B cell (primary cell): ENCODE measurements around the gene MAFF. TPM values are rescaled to one million over a fixed set of nuclear protein-coding genes. Genes with fewer than 3 reads are reported as not detected.

Source experiments
- ATAC-seq: fragments of 200-7000 bp; cut with Tn5 transposase; one replicate; pipeline ENCODE4 v1.10.0; 2021; ENCODE audit warnings: low read depth, mild to moderate bottlenecking, moderate number of reproducible peaks, moderate library complexity
- CTCF ChIA-PET: fragments of 350-600 bp; sonication (Branson Sonifier 250); formaldehyde crosslinking; loops from one replicate; lab custom pipeline; 2021; ENCODE audit warnings: antibody characterized with exemption, inconsistent platforms; lab: Charles Lee
- POLR2A ChIA-PET: fragments of 350-600 bp; sonication (Branson Sonifier 250); formaldehyde crosslinking; loops from one replicate; lab custom pipeline; 2021; ENCODE audit warnings: antibody characterized with exemption; lab: Charles Lee
- DNase-seq: peaks from one replicate; pipeline ENCODE4 v3.0.0; 2013
- H2AFZ ChIP-seq: 2 replicates; pipeline ENCODE4 v1.6.1; 2012; ENCODE audit warnings: mild to moderate bottlenecking, low read depth, low read length; ENCODE audit not compliant: insufficient read depth, poor library complexity, severe bottlenecking
- H3K27ac ChIP-seq, 2 donors: 1 replicate in 1 of 2; 2 replicates in 1 of 2; pipeline ENCODE4 v1.5.1; 2012 to 2013; ENCODE audit warnings: low read length in 2 of 2, mild to moderate bottlenecking in 2 of 2, moderate library complexity in 1 of 2
- H3K27me3 ChIP-seq, 4 experiments: fragments of 200-600 bp in 1 of 4; sonication (generic) in 1 of 4; replicated peaks in 1 of 4; 1 replicate in 2 of 4; 2 replicates in 2 of 4; pipeline versions ENCODE4 v1.6.1 to v1.7.0; 2013 to 2016; ENCODE audit warnings: low read length in 3 of 4, mild to moderate bottlenecking in 2 of 4, mixed read lengths in 1 of 4, moderate library complexity in 1 of 4; ENCODE audit not compliant: insufficient read depth in 4 of 4, control insufficient read depth in 3 of 4; ENCODE audit errors: control extremely low read depth in 1 of 4
- H3K36me3 ChIP-seq, 2 experiments: replicated peaks in 1 of 2; 1 replicate in 1 of 2; 2 replicates in 1 of 2; pipeline versions ENCODE4 v1.6.1 to v1.7.1; 2013; ENCODE audit warnings: low read length in 1 of 2; ENCODE audit not compliant: insufficient read depth in 2 of 2, control insufficient read depth in 1 of 2; ENCODE audit errors: control extremely low read depth in 1 of 2, extremely low read depth in 1 of 2
- H3K4me1 ChIP-seq, 2 donors: fragments of 200-600 bp in 1 of 2; sonication (generic) in 1 of 2; 1 replicate in 1 of 2; 2 replicates in 1 of 2; pipeline versions ENCODE4 v1.5.1 to v1.6.1; 2013 to 2017; ENCODE audit warnings: low read length in 2 of 2; ENCODE audit not compliant: control insufficient read depth in 2 of 2, insufficient read depth in 2 of 2
- H3K4me2 ChIP-seq: replicated peaks from 2 replicates; pipeline ENCODE3; 2012; ENCODE audit warnings: mild to moderate bottlenecking, low read depth, low read length; ENCODE audit not compliant: poor library complexity, severe bottlenecking
- H3K4me3 ChIP-seq, 5 experiments: fragments of 200-600 bp in 1 of 5; sonication (generic) in 1 of 5; 1 replicate in 3 of 5; 2 replicates in 2 of 5; pipeline versions ENCODE4 v1.5.1 to v1.7.0; 2011 to 2016; ENCODE audit warnings: low read length in 4 of 5, mild to moderate bottlenecking in 4 of 5, low read depth in 2 of 5, control low read depth in 1 of 5, moderate library complexity in 1 of 5; ENCODE audit not compliant: insufficient read depth in 1 of 5; ENCODE audit errors: control extremely low read depth in 1 of 5, extremely low read depth in 1 of 5
- H3K79me2 ChIP-seq: fragments of 200-600 bp; sonication (generic); one replicate; pipeline ENCODE4 v1.6.0; 2016; ENCODE audit warnings: low read length; ENCODE audit not compliant: control insufficient read depth, insufficient read depth
- H3K9ac ChIP-seq: fragments of 200-600 bp; sonication (generic); 2 replicates; pipeline ENCODE4 v1.6.1; 2017; ENCODE audit warnings: mild to moderate bottlenecking, low read length, moderate library complexity
- H3K9me3 ChIP-seq, 3 donors: one replicate each; pipeline versions ENCODE4 v1.6.1 to v1.7.1; 2013; ENCODE audit warnings: low read length in 2 of 3; ENCODE audit not compliant: control insufficient read depth in 2 of 3, insufficient read depth in 1 of 3; ENCODE audit errors: control extremely low read depth in 1 of 3
- H4K20me1 ChIP-seq: 2 replicates; pipeline ENCODE4 v1.6.0; 2012; ENCODE audit warnings: mild to moderate bottlenecking, low read length; ENCODE audit not compliant: insufficient read depth, control insufficient read depth, poor library complexity, severe bottlenecking
- H3K27ac Mint-ChIP-seq: one replicate; pipeline ENCODE4 v1.8.0; 2021; ENCODE audit warnings: mixed read lengths
- H3K27me3 Mint-ChIP-seq: one replicate; pipeline ENCODE4 v1.8.0; 2021; ENCODE audit warnings: mixed read lengths
- H3K4me1 Mint-ChIP-seq: one replicate; pipeline ENCODE4 v1.8.0; 2021; ENCODE audit warnings: mixed read lengths
- H3K4me3 Mint-ChIP-seq: one replicate; pipeline ENCODE4 v1.8.0; 2021; ENCODE audit warnings: mixed read lengths
- H3K9me3 Mint-ChIP-seq: one replicate; pipeline ENCODE4 v1.8.0; 2022; ENCODE audit warnings: mixed read lengths; ENCODE audit not compliant: insufficient read depth
- CTCF ChIP-seq: fragments of 200-600 bp; IDR thresholded peaks from one replicate; pipeline ENCODE4 v1.8.0; 2022; ENCODE audit warnings: antibody characterized with exemption, mild to moderate bottlenecking
- EZH2 ChIP-seq: IDR thresholded peaks from 2 replicates; pipeline ENCODE4 v1.6.1; 2012; ENCODE audit warnings: borderline replicate concordance, low read depth, mild to moderate bottlenecking, moderate library complexity, low read length; ENCODE audit not compliant: insufficient read depth, poor library complexity, severe bottlenecking
- WGBS: methylation state at CpG from one replicate; pipeline ENCODE4 v1.1.5; 2013; ENCODE audit warnings: missing lambda C conversion rate; ENCODE audit not compliant: insufficient coverage; 5-methylcytosine and 5-hydroxymethylcytosine counted together
- intact Hi-C: fragments of 100-400 bp; cut with micrococcal nuclease; formaldehyde crosslinking; loops from one replicate; pipeline ENCODE4 v1.10.0; 2022
- polyA plus RNA-seq: library from polyadenylated mRNA; depleted of rRNA; stranded (reverse); fragments of >200 nt; gene quantifications from 2 replicates; pipeline ENCODE4 v1.2.3, GENCODE V29; 2012
- total RNA-seq, 2 donors: library from RNA; stranded (reverse); fragments of 120-200 nt in 1 of 2; gene quantifications; 1 replicate in 1 of 2; 2 replicates in 1 of 2; pipeline versions ENCODE4 v1.2.3 to v1.2.4, GENCODE V29; 2013 to 2022

The MAFF gene
- total and polyA plus RNA-seq, 2 donors (not counting 1 experiment from before 2014, with no cell fraction given): 5.3 to 18.0 TPM

GRCh38 chr22:38174626-38175025 is 27.2 kb upstream of the MAFF start:
- CTCF ChIA-PET: no interaction called here

More at GRCh38 chr22:38174626-38175025, 27.2 kb upstream of the MAFF start:
- Histone ChIP-seq H2AFZ (no peak overlapping the region), H3K4me1 (peaks cover 13 to 18% of the 10 kb centered on the region in 2 donors), H3K4me3 (no peak overlapping the region), H3K4me2 (no peak overlapping the region), H3K9me3 (no peaks in the 10 kb centered on the region), H3K36me3 (no peaks in the 10 kb centered on the region), H4K20me1 (peaks cover 5% of the 10 kb centered on the region), H3K27me3 (no peaks in the 10 kb centered on the region), H3K79me2 (peaks cover 39% of the 10 kb centered on the region), H3K27ac (no peak overlapping the region), H3K9ac (no peak overlapping the region)
- peaks cover 22% of the 10 kb centered on the region for H3K4me1 Mint-ChIP-seq
- POLR2A ChIA-PET: no interaction called here
- H3K27ac Mint-ChIP-seq: no peak overlapping the region
- intact Hi-C loops: no loop called here
- no peaks in the 10 kb centered on the region for H3K27me3 Mint-ChIP-seq
- DNase-seq: no peak
- TF ChIP-seq CTCF (no peak), EZH2 (no peak)
- ATAC-seq: no peak
- H3K9me3 Mint-ChIP-seq: no peaks in the 10 kb centered on the region
- 98% methylated on average over 14 of the region's 14 CpGs for WGBS
- H3K4me3 Mint-ChIP-seq: no peak overlapping the region
